Cardiac muscle cell (in vitro differentiated cells and primary cell): ENCODE data around the gene PLD6. TPM values are rescaled to one million over a fixed set of nuclear protein-coding genes. Genes with fewer than 3 reads are reported as not detected.

Experiments used
- DNase-seq, 2 donors: peaks; one replicate each; pipeline versions ENCODE4 v3.0.0 to v3.0.0-alpha.2; 2010 to 2017; ENCODE audit warnings: low read depth in 1 of 2, low spot score in 1 of 2
- H3K27ac ChIP-seq: fragments of 200-600 bp; sonication (generic); 2 replicates; pipeline ENCODE4 v1.5.1; 2016
- H3K27me3 ChIP-seq: fragments of 200-600 bp; sonication (generic); 2 replicates; pipeline ENCODE4 v1.6.0; 2016; ENCODE audit warnings: control low read depth
- H3K36me3 ChIP-seq: fragments of 200-600 bp; sonication (generic); 2 replicates; pipeline ENCODE4 v1.5.1; 2016; ENCODE audit warnings: control low read depth
- H3K4me1 ChIP-seq: fragments of 200-600 bp; sonication (generic); 2 replicates; pipeline ENCODE4 v1.8.1; 2017; ENCODE audit warnings: low read depth, mild to moderate bottlenecking, mixed run types
- H3K4me3 ChIP-seq: fragments of 200-600 bp; sonication (generic); 2 replicates; pipeline ENCODE4 v1.5.1; 2016; ENCODE audit warnings: mild to moderate bottlenecking
- H3K9me3 ChIP-seq: fragments of 200-600 bp; sonication (generic); 2 replicates; pipeline ENCODE4 v1.5.1; 2017; ENCODE audit warnings: low read depth, mild to moderate bottlenecking, control low read depth
- CTCF ChIP-seq: IDR thresholded peaks from 2 replicates; pipeline ENCODE4 v1.5.1; 2012; ENCODE audit warnings: low read depth, mild to moderate bottlenecking, low read length
- polyA plus RNA-seq: library from polyadenylated mRNA; unstranded; fragments of >200 nt; fragmentation: Nextera tagmentation; extraction: Ambion mirVana; gene quantifications from 2 replicates; pipeline ENCODE4 v1.2.1, GENCODE V29; 2016
- total RNA-seq: library from RNA; depleted of rRNA; stranded (reverse); fragments of >200 nt; gene quantifications from 2 replicates; pipeline ENCODE4 v1.2.3, GENCODE V29; 2016

Gene PLD6
- total and polyA plus RNA-seq, 2 experiments from 2014 or later, result 0.51 to 1.1 TPM

- no peaks in the 10 kb centered on the region for H3K9me3 ChIP-seq
- H3K4me3 ChIP-seq, result no peak overlapping the region
- no peak for TF ChIP-seq CTCF
- no peaks in the 10 kb centered on the region for H3K4me1 ChIP-seq
- H3K27ac ChIP-seq, result no peak overlapping the region
- no peak for DNase-seq
- no peaks in the 10 kb centered on the region for H3K27me3 ChIP-seq
- peaks cover 18% of the 10 kb centered on the region for H3K36me3 ChIP-seq
These were observed 37.0 kb upstream of the PLD6 start for GRCh38 chr17:17243163-17243562.

- Histone ChIP-seq H3K36me3 (peaks cover 15% of the 10 kb centered on the region), H3K4me3 (no peak overlapping the region), H3K4me1 (no peaks in the 10 kb centered on the region), H3K9me3 (no peaks in the 10 kb centered on the region), H3K27ac (no peak overlapping the region), H3K27me3 (no peaks in the 10 kb centered on the region)
- DNase-seq, result no peak
- no peak for TF ChIP-seq CTCF
These were observed 36.1 kb upstream of the PLD6 start for GRCh38 chr17:17242246-17242645.

GRCh38 chr17:17241656-17242055 is 35.5 kb upstream of the PLD6 start:
- DNase-seq, result no peak
- no peaks in the 10 kb centered on the region for H3K4me1 ChIP-seq
- no peak for TF ChIP-seq CTCF
- peaks cover 9% of the 10 kb centered on the region for H3K36me3 ChIP-seq
- H3K4me3 ChIP-seq, result no peak overlapping the region
- no peaks in the 10 kb centered on the region for H3K27me3 ChIP-seq
- H3K9me3 ChIP-seq, result no peaks in the 10 kb centered on the region
- no peak overlapping the region for H3K27ac ChIP-seq

GRCh38 chr17:17239832-17240231 is 33.7 kb upstream of the PLD6 start:
- H3K36me3 ChIP-seq, result no peaks in the 10 kb centered on the region
- no peak overlapping the region for H3K4me3 ChIP-seq
- no peak overlapping the region for H3K27ac ChIP-seq
- DNase-seq, result no peak
- no peaks in the 10 kb centered on the region for H3K9me3 ChIP-seq
- peaks cover 11% of the 10 kb centered on the region for H3K4me1 ChIP-seq
- no peaks in the 10 kb centered on the region for H3K27me3 ChIP-seq
- TF ChIP-seq CTCF, result no peak

GRCh38 chr17:17237026-17237799 is 31.1 kb upstream of the PLD6 start, which contains the start of gene FLCN:
Gene FLCN, minus strand, starts transcription at chr17:17237168. Its CDS starts 9,031 bp downstream, at chr17:17228137.
- no peaks in the 10 kb centered on the region for H3K9me3 ChIP-seq
- no peaks in the 10 kb centered on the region for H3K36me3 ChIP-seq
- H3K4me1 ChIP-seq, result peaks cover 11% of the 10 kb centered on the region
- H3K27ac ChIP-seq, result peak within 1 kb of the TSS; percentile 99
- peak; percentile 81 to 93 for DNase-seq
- no peaks in the 10 kb centered on the region for H3K27me3 ChIP-seq
- H3K4me3 ChIP-seq, result peak within 1 kb of the TSS; percentile 91
- TF ChIP-seq CTCF, result no peak
